Measurements from ENCODE around the gene TRIM2. TPM values are rescaled to one million over a fixed set of nuclear protein-coding genes. Genes with fewer than 3 reads are reported as not detected.

TRIM2 gene
- total RNA-seq, 1 experiment from 2014 or later = 131 TPM

DNA sequence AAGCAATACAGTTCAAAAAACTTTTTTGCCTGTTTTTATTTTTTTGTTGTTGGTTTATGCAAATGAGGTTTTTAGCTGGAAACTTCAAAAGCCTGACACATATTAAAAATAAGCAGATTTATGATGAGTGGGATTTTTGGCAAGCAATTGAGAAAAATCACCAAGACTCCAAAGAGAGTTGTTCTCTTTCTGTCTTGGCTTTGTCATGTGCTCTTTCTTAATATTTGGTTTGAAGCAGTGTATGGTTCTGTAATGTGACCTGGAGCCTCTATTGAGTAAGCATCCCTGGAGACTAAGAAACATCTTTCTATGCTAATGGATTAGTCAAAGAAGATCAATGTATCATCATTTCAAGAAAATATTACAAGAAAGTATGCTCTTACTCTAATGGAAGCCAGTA lies 11.7 kb downstream of the TRIM2 start:
- in situ Hi-C loops (cut with HindIII; ENCODE audit: low pct_unique_long_range_greater_than_20kb, low sequenced_read_pairs) = no loop called here
- no peak for DNase-seq (ENCODE audit: low read depth, low spot score)

DNA sequence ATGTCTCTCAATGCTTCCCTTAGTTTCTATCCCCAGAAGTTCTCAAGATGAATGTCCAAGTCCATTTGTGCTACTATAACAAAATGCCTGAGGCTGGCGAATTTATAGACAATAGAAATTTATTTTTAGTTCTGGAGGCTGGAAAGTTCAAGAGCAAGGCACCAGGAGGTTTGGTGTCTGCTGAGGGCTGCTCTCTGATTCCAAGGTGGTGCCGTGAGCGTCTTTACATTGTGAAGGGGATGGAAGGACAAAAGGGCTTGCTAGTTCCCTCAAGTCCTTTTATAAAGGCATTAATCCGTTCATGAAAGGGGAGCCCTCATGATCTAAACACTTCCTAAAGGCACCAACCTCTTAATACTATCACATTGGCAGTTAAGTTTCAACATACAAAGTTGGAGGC lies 12.3 kb downstream of the TRIM2 start:
- DNase-seq (ENCODE audit: low read depth, low spot score) = no peak
- in situ Hi-C loops (cut with HindIII; ENCODE audit: low pct_unique_long_range_greater_than_20kb, low sequenced_read_pairs) = no loop called here

DNA sequence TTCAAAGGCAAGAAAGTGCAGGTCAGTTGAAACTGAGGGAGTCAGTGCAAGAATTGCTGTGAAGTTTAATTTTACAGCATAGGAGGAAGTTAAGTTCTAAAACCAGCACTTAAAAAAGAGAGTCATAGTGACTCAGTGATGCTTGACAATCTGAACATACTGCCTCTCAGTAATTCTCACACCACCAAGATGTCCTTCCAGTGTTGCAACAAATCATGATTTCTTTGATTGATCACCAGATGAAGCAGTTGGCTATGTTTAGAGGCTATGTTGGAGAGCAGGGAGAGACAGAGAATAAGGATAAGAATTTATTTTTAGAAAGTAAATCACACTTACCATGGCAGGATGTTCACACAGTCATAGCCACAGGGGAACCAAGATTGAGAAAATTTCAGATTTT lies 13.2 kb downstream of the TRIM2 start:
- in situ Hi-C loops (cut with HindIII; ENCODE audit: low pct_unique_long_range_greater_than_20kb, low sequenced_read_pairs) = no loop called here
- DNase-seq (ENCODE audit: low read depth, low spot score) = no peak

DNA sequence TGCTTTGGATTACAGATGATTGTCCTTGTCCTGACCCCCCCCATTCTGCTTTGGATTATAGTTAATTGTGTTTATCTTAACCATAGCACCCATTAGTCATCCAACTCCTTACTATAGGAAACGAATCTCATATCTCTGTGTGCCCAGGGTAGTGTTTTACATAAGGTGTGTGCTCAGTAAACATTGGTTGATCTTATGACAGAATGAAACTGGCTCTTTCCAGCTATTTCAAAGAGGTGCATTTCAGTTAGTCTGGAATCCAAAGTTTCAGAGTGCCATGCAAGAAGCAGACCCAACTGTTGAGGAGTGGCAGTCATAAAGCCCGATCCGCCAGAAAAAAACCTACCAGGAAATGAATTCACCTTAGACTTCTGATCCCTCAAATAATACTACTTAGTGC lies 14.7 kb downstream of the TRIM2 start:
- no peak for DNase-seq (ENCODE audit: low read depth, low spot score)
- in situ Hi-C loops (cut with HindIII; ENCODE audit: low pct_unique_long_range_greater_than_20kb, low sequenced_read_pairs) = no loop called here

DNA sequence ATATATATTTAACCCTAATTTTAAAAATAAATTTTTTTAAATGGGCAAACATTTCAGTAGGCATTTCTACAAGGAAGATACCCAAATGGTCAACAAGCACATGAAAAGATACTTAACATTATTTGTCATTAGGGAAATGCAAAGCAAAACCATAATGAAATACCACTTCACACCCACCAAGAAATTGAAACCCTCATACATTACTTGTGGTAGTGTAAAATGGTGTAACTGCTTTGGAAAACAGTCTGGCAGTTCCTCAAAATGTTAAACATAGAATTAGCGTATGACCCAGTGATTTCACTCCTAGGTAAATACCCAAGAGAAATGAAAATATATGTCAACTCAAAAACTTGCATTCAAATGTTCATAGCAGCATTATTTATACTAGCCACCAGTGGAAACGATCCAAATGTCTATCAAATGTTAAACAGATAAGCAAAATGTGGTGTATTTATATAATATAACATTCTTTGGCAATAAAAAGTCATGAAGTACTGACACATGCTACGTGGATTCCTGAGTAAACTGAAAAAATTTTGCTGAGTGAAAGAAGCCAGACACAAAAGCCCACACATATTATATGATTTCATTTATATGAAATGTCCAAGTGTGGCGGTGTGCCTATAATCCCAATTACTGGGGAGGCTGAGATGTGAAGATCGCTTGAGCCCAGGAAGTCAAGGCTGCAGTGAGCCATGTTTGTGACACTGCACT lies 16.6 kb downstream of the TRIM2 start:
- in situ Hi-C loops (cut with HindIII; ENCODE audit: low pct_unique_long_range_greater_than_20kb, low sequenced_read_pairs) = no loop called here
- DNase-seq (ENCODE audit: low read depth, low spot score) = no peak

DNA sequence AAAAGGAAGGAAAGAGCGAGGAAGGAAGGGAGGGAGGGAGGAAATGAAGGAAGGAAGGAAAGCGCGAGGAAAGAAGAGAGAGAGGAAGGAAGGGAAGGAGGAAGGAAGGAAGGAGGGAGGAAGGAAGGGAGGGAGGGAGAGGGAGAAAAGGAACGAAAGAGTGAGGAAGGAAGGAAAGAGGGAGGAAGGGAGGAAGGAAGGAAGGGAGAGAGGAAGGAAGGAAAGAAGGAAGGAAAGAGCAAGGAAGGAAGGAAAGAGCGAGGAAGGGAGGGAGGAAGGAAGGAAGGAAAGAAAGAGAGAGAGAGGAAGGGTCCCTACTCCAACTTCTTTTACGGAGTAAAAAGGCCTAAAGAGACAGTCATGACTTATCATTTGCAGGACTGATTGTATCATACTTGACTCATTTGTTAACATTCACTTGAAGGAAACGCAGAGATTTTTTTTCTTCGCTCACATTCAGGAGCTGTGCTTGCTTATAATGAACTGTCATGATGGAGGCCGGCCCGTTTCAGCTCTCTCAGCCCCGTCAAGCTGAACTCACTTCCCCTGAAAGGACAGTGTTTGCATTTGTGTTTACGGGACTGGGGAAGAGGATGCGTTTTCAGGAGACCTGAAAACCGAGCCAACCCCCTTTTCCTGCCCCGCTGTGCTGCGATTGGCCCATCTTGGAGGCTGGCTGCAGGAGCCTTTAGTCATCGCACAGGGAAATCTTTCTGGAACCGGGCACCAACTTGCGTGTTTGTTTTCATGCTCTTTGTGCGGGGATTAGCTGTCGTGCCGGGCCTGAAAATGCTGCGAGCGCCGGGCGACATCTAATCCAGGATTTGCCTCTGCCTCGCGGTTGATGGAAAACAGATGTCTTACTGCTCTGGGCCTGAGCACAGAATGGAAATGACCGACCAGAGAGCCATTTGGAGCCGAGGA lies 17.8 kb downstream of the TRIM2 start:
- in situ Hi-C loops (cut with HindIII; ENCODE audit: low pct_unique_long_range_greater_than_20kb, low sequenced_read_pairs) = no loop called here
- DNase-seq (ENCODE audit: low read depth, low spot score) = no peak

DNA sequence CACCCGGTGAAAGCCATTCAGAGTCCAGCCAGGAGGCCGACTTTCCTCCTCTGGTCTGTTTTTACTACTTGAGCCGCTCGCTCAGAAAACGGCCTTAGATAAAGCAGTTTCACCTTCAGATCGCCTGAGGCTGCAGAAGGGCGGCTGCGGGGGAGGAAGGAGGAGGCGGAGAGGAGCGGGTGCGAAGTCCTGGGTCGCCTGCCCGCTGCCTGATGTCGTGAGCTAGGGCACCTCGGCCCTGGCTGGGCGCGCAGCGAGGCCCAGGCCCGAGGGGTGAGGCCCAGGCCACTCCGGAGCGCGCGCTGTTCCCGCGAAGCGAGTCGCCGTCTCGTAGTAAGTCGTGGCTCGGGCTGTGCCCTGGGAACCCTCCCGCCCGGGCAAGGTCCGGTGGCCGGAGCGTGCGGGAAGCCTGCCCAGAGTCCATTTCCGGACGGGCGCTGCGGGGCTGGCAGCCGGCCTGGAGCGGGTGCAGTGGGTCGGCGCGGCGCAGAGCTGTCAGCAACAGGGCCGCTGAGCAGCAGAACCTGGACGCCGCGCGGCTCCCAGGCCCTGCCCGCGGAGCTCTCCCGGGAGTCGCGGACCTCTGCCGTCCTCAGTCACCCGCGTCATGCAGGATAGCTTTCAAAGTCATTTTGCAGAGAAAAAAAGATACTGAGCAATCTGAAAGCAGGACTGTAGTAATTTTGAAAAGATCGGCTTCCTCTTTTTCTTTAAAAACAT lies 18.6 kb downstream of the TRIM2 start:
- no peak for DNase-seq (ENCODE audit: low read depth, low spot score)
- in situ Hi-C loops (cut with HindIII; ENCODE audit: low pct_unique_long_range_greater_than_20kb, low sequenced_read_pairs) = no loop called here

DNA sequence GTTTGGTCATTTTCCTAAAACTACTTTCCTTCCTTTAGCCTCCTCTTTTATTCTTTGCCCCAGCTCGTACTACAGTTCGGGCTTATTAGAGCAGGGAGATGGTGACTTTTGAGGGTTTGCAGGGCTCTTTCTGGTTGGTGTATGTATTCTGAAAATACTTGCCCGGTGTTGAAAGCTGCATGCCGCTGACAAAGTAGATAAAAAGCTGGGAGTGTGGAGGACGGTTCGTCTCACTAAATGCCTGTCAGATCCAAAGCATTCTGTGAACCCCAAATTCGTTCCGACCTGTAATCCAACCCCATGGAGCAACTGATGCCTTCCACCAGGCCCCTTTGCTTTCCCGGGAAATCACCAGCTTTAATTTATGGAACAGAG lies 19.2 kb downstream of the TRIM2 start:
- no peak for DNase-seq (ENCODE audit: low read depth, low spot score)
- in situ Hi-C loops (cut with HindIII; ENCODE audit: low pct_unique_long_range_greater_than_20kb, low sequenced_read_pairs) = no loop called here

DNA sequence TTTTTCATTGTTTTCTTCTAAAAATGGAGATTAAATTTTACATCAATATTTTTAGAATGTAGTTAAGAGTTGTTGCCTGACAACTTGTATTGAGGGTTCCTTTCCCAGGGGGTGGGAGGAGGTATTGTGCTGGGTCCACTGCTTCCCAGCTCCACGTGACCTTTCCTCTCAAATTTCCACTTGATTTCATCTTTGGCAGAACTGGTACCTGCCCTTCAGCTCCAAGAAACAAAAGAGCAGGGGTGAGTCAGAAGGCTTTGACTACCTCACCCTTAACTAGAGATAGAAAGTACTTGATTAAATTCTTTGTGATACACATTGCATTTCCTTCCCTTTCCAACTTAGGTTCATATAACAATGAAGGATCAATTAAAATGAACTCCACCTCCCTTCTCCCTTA lies 19.7 kb downstream of the TRIM2 start:
- in situ Hi-C loops (cut with HindIII; ENCODE audit: low pct_unique_long_range_greater_than_20kb, low sequenced_read_pairs) = no loop called here
- no peak for DNase-seq (ENCODE audit: low read depth, low spot score)

DNA sequence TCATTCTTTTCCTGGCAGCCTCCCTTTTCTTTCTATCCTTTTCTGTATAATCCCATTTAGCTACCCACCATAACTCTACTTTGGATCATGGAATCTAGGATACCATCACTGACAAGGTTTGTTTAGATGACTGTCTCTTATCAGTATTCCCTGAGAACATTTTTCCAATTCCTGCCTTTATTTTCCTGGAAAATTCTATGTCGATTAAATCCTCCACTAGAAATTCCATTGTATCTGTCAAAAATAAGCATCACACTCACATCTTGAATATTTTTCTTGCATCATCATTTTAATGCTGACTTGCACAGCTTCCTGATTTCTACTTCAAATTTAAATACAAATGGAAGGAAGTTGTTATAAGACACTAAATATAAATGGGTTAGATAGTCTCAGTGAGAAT lies 20.2 kb downstream of the TRIM2 start:
- no peak for DNase-seq (ENCODE audit: low read depth, low spot score)
- in situ Hi-C loops (cut with HindIII; ENCODE audit: low pct_unique_long_range_greater_than_20kb, low sequenced_read_pairs) = no loop called here

DNA sequence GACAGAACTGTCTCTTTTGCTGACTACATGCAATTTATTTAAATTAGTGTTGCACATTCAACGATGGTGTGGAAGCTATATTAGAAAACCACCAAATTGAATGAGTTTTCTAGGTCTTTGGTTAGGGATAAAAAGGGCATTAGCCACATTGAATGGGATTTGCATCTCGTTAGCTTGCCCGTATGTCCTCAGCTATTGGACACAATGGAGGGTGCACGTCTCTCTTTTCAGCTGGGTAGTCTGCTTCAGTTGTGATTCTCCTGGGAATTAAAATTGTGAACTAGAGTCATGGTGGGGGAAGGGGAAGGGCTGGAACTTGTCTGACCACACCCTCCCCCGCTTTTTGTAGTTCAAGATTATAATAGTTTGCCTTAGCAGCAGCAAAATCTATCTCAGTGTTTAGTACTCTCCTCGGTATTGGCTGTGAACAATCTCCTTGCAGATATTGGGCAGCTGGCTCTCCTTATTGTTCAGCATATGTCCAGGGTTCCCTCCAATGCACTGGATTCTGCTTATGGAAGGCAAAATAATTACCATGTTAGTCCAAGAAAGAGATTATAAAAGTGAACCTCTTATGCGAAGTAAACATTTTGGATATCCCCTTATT lies 23.3 kb downstream of the TRIM2 start:
- DNase-seq (ENCODE audit: low read depth, low spot score) = no peak
- in situ Hi-C loops (cut with HindIII; ENCODE audit: low pct_unique_long_range_greater_than_20kb, low sequenced_read_pairs) = no loop called here

DNA sequence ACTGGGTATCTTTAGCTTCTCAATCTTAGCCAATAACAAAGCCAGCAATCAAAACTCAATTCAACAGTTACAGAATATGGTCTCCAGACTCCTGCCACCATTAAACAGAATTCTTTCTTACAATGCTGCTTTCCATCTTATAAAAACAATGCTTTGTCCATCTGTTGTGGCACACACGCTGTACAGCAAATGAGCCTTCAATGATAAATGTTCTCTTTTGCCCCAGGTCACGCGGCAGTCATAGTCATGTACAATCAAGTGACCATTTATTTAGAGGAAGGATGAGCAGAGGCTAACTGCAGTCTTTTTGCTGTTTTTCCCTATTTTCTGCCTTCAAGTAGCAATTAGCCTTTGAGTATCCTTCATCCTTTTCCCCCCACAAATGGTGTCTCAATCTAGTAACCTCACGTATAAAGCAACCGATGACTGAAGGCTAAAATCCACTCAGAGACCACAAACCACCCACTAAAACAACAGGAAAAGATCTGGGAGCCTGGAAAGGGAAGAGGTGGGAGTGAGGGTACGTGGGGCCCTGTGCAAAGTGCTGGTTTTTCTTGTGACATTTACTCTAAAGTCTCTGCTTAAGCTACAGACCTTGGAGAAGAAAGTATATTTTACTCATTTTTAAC lies 24.4 kb downstream of the TRIM2 start:
- in situ Hi-C loops (cut with HindIII; ENCODE audit: low pct_unique_long_range_greater_than_20kb, low sequenced_read_pairs) = no loop called here
- no peak for DNase-seq (ENCODE audit: low read depth, low spot score)

DNA sequence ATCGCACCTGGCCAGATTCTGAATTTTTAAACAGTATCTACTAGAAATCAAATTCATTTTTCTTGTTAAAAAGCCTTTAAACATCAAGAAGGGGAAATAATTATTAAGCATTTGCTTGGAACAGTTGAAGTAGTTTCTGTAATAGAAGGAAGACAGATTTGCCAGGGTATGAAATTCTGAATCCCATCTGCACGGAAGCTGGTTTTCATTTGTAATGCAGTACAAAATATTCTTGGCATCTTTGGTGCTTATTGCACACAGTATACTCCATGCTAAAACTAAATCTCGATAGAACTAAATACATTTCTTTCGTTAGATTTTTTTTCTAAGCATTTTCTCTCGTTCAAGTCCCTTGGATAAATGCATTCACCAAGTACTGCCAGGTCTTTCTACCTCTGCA lies 25.3 kb downstream of the TRIM2 start:
- in situ Hi-C loops (cut with HindIII; ENCODE audit: low pct_unique_long_range_greater_than_20kb, low sequenced_read_pairs) = no loop called here
- no peak for DNase-seq (ENCODE audit: low read depth, low spot score)

DNA sequence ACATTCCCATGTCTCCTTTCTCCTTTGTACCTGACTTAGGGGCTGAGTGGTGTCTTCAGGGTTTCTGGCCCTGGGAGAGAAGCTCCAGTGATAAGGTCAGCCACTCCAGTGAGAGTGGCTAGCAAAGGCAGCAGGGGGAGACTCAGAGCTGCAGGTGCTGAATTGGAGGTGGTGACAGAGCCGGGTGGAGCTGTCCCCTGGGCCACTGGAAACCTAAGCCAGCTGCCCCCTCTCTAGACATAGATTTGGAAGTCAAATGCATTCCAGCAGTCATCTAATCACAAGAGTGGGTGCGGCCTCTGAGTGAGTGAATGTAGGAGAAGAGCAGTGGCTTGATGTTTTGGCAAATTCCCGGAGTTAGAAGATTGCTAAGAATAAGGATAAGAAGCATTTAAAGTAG lies 28.5 kb downstream of the TRIM2 start:
- DNase-seq (ENCODE audit: low read depth, low spot score) = no peak
- in situ Hi-C loops (cut with HindIII; ENCODE audit: low pct_unique_long_range_greater_than_20kb, low sequenced_read_pairs) = no loop called here

DNA sequence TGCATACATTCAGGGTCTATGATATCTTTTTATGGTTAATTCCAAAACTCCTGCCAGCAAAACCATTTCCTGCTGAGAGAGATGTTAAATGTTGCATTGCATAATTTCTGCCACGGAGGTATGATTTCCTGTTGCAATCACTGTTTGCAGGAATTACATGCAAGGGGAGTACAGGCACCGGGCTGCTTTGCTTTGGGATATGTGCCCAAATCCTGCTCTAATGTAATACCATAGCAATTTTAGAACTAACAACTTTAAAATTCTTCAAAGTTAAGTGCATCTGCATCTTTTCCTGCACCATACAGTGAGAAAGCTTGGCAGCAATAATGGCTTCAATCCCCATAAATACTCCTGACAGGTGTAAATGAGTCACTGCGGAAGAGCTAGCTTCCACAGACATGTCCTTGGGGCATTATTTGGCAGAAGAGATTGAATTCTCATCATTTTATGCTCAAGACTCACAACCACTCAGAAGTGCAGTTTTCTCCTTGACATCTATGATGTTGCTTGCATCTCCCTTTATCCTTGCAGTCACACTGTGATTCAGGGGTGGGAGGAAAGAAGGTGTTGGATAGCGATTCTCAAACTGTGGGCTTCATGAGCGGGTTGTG lies 29.6 kb downstream of the TRIM2 start:
- in situ Hi-C loops (cut with HindIII; ENCODE audit: low pct_unique_long_range_greater_than_20kb, low sequenced_read_pairs) = no loop called here
- peak; percentile 17 for DNase-seq (ENCODE audit: low read depth, low spot score)

DNA sequence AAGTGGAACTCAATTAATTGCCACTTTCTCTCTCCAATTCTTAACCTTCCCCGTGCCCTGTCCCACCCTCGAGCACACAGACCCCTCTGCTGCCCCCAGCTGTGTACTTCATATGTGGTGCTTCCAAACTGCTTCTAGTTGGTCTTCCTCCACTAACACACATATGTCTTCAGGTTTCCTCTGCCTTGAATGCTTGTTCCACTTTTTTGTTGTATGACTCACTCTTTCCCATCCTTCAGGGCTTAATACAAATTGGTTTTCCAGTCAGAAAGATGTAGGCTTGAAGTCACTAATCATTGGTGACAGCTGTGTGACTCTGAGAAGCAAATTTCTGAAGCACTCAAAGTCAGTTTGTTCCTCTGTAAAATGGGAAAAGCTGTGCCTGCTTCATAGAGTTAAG lies 30.6 kb downstream of the TRIM2 start:
- in situ Hi-C loops (cut with HindIII; ENCODE audit: low pct_unique_long_range_greater_than_20kb, low sequenced_read_pairs) = no loop called here

DNA sequence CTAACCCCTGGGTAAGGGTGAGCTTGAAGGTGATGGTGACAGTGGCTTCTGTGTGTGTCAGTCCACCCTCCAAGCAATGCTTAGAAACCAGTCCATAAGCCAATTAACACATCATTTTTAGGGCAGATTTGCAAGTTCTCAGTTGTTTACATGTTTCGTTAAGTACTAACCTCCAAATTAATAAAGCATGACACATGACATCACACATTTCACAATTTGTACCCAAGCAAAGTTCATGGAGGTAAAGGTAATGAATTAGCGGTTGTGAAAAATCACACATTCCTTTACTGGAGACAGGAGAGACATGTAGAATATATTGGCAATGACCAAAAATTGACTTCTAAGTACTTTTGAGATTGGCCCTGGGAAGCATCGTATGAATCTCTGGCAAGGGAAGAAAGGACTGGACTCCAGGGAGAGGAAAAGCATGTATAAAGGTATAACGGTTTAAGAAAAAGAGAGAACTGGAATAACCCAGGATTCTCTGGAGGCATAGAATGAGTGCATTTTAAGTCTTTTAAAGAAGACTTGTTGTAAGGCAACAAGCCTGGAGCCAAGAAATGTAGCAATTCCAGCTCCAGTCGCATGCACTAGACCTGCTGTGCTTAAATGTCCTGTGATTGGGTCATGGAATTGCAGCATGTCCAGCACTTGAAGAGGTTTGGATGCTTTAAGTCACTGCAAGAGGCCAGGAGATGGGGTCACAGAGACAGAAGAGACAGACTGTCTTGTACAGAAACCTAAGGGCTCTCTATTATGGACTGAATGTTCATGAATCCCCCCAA lies 34.1 kb downstream of the TRIM2 start:
- in situ Hi-C loops (cut with HindIII; ENCODE audit: low pct_unique_long_range_greater_than_20kb, low sequenced_read_pairs) = no loop called here
- no peak for DNase-seq (ENCODE audit: low read depth, low spot score)

More for the DNA sequence above, 30.6 kb downstream of the TRIM2 start:
- DNase-seq (ENCODE audit: low read depth, low spot score) = no peak
